ENCODE measurements around the gene RNF220.

GRCh38 chr1:44598167-44598566 lies 193.1 kb downstream of the RNF220 start:
- TF ChIP-seq, protein P1, sequence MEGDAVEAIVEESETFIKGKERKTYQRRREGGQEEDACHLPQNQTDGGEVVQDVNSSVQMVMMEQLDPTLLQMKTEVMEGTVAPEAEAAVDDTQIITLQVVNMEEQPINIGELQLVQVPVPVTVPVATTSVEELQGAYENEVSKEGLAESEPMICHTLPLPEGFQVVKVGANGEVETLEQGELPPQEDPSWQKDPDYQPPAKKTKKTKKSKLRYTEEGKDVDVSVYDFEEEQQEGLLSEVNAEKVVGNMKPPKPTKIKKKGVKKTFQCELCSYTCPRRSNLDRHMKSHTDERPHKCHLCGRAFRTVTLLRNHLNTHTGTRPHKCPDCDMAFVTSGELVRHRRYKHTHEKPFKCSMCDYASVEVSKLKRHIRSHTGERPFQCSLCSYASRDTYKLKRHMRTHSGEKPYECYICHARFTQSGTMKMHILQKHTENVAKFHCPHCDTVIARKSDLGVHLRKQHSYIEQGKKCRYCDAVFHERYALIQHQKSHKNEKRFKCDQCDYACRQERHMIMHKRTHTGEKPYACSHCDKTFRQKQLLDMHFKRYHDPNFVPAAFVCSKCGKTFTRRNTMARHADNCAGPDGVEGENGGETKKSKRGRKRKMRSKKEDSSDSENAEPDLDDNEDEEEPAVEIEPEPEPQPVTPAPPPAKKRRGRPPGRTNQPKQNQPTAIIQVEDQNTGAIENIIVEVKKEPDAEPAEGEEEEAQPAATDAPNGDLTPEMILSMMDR (IDR thresholded peaks at IDR 0.05 in 8 of 11, conservative IDR thresholded peaks at IDR 0.05 in 3 of 11), result no peak
- TF ChIP-seq POLR2A (IDR thresholded peaks at IDR 0.05), result no peak

All from spleen (tissue), 7 donors.